ENCODE data around the gene TMEM175. TPM values are rescaled to one million over a fixed set of nuclear protein-coding genes. Genes with fewer than 3 reads are reported as not detected.

Gene TMEM175
- total RNA-seq, 3 donors from 2014 or later = 30.1 to 39.0 (median 37.5) TPM

GRCh38 chr4:900073-900472, 32.2 kb upstream of the TMEM175 start:
- ATAC-seq = no peak
- Histone ChIP-seq H3K9me3 (no peaks in the 10 kb centered on the region), H3K36me3 (ENCODE audit: low read depth) (no peaks in the 10 kb centered on the region), H3K4me1 (ENCODE audit: low read depth) (no peaks in the 10 kb centered on the region), H3K4me3 (no peak overlapping the region)
- DNase-seq = peak in 1 of 3 donors; percentile 22
- TF ChIP-seq CTCF (IDR thresholded peaks at IDR 0.05) = no peak
- intact Hi-C loops (cut with DNase I, micrococcal nuclease) = no loop called here

GRCh38 chr4:900721-901120, 31.5 kb upstream of the TMEM175 start:
- peak in 1 of 3 donors; percentile 23 for DNase-seq
- intact Hi-C loops (cut with DNase I, micrococcal nuclease) = no loop called here
- no peaks in the 10 kb centered on the region for H3K36me3 ChIP-seq (ENCODE audit: low read depth)
- H3K4me3 ChIP-seq = no peak overlapping the region
- no peaks in the 10 kb centered on the region for H3K4me1 ChIP-seq (ENCODE audit: low read depth)
- H3K9me3 ChIP-seq = no peaks in the 10 kb centered on the region
- no peak for TF ChIP-seq CTCF (IDR thresholded peaks at IDR 0.05)
- no peak for ATAC-seq

GRCh38 chr4:901192-901910, 30.9 kb upstream of the TMEM175 start:
- intact Hi-C loops (cut with DNase I, micrococcal nuclease) = no loop called here
- DNase-seq = peak in 1 of 3 donors; percentile 27
- no peak for ATAC-seq
- Histone ChIP-seq H3K4me3 (no peak overlapping the region), H3K9me3 (no peaks in the 10 kb centered on the region), H3K4me1 (ENCODE audit: low read depth) (no peaks in the 10 kb centered on the region), H3K36me3 (ENCODE audit: low read depth) (no peaks in the 10 kb centered on the region)
- no peak for TF ChIP-seq CTCF (IDR thresholded peaks at IDR 0.05)

- ATAC-seq (no peak), DNase-seq (no peak)
- no peak overlapping the region for H3K4me3 ChIP-seq
- H3K4me1 ChIP-seq (ENCODE audit: low read depth) = no peaks in the 10 kb centered on the region
- intact Hi-C loops (cut with DNase I, micrococcal nuclease) = no loop called here
- no peaks in the 10 kb centered on the region for H3K9me3 ChIP-seq
- TF ChIP-seq CTCF (IDR thresholded peaks at IDR 0.05) = no peak
- no peaks in the 10 kb centered on the region for H3K36me3 ChIP-seq (ENCODE audit: low read depth)
These were observed 28.9 kb upstream of the TMEM175 start for GRCh38 chr4:903066-904046.

- no peak overlapping the region for H3K4me3 ChIP-seq
- H3K4me1 ChIP-seq (ENCODE audit: low read depth) = no peaks in the 10 kb centered on the region
- DNase-seq = no peak
- TF ChIP-seq CTCF (IDR thresholded peaks at IDR 0.05) = no peak
- H3K9me3 ChIP-seq = no peaks in the 10 kb centered on the region
- H3K36me3 ChIP-seq (ENCODE audit: low read depth) = no peaks in the 10 kb centered on the region
- intact Hi-C loops (cut with DNase I, micrococcal nuclease) = no loop called here
- no peak for ATAC-seq
These were observed 26.5 kb upstream of the TMEM175 start for GRCh38 chr4:905485-906338.

All from mucosa of descending colon (tissue), 3 donors.